GM23338 (cell line): ENCODE results near the gene TEX54.

Experiments
- CTCF ChIP-seq, 2 experiments: fragments of 200-600 bp in 1 of 2; sonication (generic) in 1 of 2; conservative IDR thresholded peaks; 2 replicates each; pipeline versions ENCODE4 v1.5.1 to v1.6.1; 2016 to 2017; ENCODE audit warnings: antibody characterized with exemption in 2 of 2, low read depth in 2 of 2, mild to moderate bottlenecking in 2 of 2, moderate library complexity in 1 of 2
- ETS1 ChIP-seq: IDR thresholded peaks from 2 replicates; pipeline ENCODE4 v1.6.1; 2016; ENCODE audit warnings: antibody characterized with exemption
- EZH2phosphoT487 ChIP-seq: fragments of 200-600 bp; sonication (generic); IDR thresholded peaks from one replicate; pipeline ENCODE4 v1.8.1; 2018; ENCODE audit warnings: antibody characterized with exemption; ENCODE audit not compliant: unreplicated experiment
- REST ChIP-seq: IDR thresholded peaks from one replicate; pipeline ENCODE4 v1.6.1; 2018; ENCODE audit warnings: antibody characterized with exemption; ENCODE audit not compliant: unreplicated experiment

- TF ChIP-seq CTCF (conservative IDR thresholded peaks at IDR 0.05; ENCODE audit: low read depth in 2 of 2) (no peak), EZH2phosphoT487 (no peak), ETS1 (no peak), REST (no peak)
These were observed 33.2 kb downstream of the TEX54 start for GRCh38 chr11:62799486-62799885.
